Measurements from ENCODE around the gene PIGM.

The PIGM gene

DNA sequence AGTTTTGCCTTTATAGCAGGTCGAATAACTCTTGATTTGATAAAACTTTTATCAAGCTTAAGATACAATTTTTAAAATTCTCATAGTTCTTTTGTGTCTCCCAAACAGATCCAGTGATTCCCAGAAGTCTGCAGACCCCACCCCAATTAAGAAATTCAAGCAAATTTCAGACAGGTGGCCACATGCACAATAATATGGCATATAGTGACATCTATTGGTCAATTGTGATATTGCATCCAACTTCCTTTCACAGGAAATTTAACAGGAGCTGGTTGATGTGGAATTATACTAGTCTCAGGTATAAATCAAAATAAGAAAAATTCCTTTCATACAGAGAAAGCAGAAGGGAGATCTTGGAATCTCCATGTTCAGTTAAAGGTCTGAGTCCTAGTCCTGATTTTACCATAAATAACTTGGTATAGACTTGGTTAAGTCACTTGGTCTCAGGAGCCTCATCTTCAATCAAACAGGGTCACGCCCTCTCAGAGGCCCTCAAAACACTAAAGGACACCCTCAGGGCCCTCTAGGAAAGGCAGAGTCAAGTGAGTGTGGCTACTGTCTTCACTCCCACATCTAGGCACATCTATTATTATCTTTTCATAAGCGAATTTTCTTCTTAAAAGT, 24.1 kb downstream of the PIGM start:
- TF ChIP-seq, protein P1, sequence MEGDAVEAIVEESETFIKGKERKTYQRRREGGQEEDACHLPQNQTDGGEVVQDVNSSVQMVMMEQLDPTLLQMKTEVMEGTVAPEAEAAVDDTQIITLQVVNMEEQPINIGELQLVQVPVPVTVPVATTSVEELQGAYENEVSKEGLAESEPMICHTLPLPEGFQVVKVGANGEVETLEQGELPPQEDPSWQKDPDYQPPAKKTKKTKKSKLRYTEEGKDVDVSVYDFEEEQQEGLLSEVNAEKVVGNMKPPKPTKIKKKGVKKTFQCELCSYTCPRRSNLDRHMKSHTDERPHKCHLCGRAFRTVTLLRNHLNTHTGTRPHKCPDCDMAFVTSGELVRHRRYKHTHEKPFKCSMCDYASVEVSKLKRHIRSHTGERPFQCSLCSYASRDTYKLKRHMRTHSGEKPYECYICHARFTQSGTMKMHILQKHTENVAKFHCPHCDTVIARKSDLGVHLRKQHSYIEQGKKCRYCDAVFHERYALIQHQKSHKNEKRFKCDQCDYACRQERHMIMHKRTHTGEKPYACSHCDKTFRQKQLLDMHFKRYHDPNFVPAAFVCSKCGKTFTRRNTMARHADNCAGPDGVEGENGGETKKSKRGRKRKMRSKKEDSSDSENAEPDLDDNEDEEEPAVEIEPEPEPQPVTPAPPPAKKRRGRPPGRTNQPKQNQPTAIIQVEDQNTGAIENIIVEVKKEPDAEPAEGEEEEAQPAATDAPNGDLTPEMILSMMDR (IDR thresholded peaks at IDR 0.05; ENCODE audit: low read depth, low read length) = peak; percentile 60
- DNase-seq (ENCODE audit: extremely low read depth, low read depth) = no peak

- peak; percentile 25 for DNase-seq (ENCODE audit: extremely low read depth, low read depth)
- TF ChIP-seq, protein P1 (IDR thresholded peaks at IDR 0.05; ENCODE audit: low read depth, low read length) = peak; percentile 97
These were observed 25.4 kb downstream of the PIGM start for GRCh38 chr1:160006312-160006940.

DNA sequence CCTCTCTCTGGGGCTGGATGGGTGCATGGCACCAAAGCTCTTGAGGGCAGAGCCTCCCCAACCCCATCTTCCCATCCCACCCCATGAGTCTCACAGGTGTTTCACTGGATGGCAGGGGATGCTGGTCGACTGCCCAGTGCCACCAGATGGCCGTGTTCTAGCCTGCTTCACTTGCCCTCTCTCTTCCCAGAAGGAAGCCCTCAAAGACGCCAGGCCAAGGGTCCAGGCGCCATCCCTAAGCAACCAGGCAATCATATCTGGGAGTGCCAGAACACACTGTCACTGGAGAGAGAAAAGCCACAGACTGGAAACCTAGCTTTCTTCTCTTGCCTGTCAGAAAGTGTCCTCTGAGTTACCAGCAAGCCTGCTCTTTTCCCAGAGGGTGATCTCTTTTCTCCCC, 26.7 kb downstream of the PIGM start:
- no peak for DNase-seq (ENCODE audit: extremely low read depth, low read depth)
- TF ChIP-seq, protein P1 (IDR thresholded peaks at IDR 0.05; ENCODE audit: low read depth, low read length) = no peak

- DNase-seq (ENCODE audit: extremely low read depth, low read depth) = no peak
These were observed 27.4 kb downstream of the PIGM start for GRCh38 chr1:160004425-160004824.

GRCh38 chr1:160004001-160004400, 27.8 kb downstream of the PIGM start:
- DNase-seq (ENCODE audit: extremely low read depth, low read depth) = no peak
- TF ChIP-seq, protein P1 (IDR thresholded peaks at IDR 0.05; ENCODE audit: low read depth, low read length) = no peak

More at GRCh38 chr1:160004425-160004824, 27.4 kb downstream of the PIGM start:
- TF ChIP-seq, protein P1 (IDR thresholded peaks at IDR 0.05; ENCODE audit: low read depth, low read length) = no peak

DNA sequence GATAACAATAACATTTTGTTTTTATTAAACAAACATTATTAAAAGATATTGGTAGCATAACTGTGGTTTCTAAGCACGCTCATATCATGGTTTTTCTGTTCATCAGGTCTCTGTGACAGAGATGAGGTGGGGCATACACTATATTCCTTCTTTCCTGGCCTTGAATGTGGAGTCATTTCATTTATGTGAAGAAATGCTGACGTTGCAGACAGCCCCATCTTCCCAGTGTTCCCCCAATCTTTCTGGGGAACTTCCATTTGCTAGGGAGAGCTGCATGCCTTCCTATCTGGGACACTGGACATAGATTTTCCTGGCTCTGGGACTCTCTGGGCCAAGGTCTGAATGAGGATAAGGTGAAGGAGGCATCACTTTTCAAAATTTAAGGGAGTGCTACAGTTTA, 30.4 kb downstream of the PIGM start:
- TF ChIP-seq, protein P1 (IDR thresholded peaks at IDR 0.05; ENCODE audit: low read depth, low read length) = no peak
- no peak for DNase-seq (ENCODE audit: extremely low read depth, low read depth)

GRCh38 chr1:159999204-159999603, 32.6 kb downstream of the PIGM start:
- TF ChIP-seq, protein P1 (IDR thresholded peaks at IDR 0.05; ENCODE audit: low read depth, low read length) = no peak
- DNase-seq (ENCODE audit: extremely low read depth, low read depth) = no peak
